Liver (tissue), 9 donors: ENCODE measurements around the gene SGCD. TPM values are rescaled to one million over a fixed set of nuclear protein-coding genes. Genes with fewer than 3 reads are reported as not detected.

ENCODE experiments used
- DNase-seq: peaks from one replicate; pipeline ENCODE4 v3.0.0-alpha.2; 2017; ENCODE audit warnings: low spot score
- H3K27ac ChIP-seq, 2 donors: one replicate each; pipeline ENCODE4 v1.7.0; 2013; ENCODE audit warnings: inconsistent platforms in 2 of 2, low read length in 2 of 2, control low read depth in 1 of 2, low read depth in 1 of 2, mild to moderate bottlenecking in 1 of 2
- H3K27me3 ChIP-seq, 4 donors: one replicate each; pipeline versions ENCODE4 v1.6.1 to v1.7.0; 2013; ENCODE audit warnings: low read length in 3 of 4, inconsistent platforms in 1 of 4, mild to moderate bottlenecking in 1 of 4, moderate library complexity in 1 of 4; ENCODE audit not compliant: control insufficient read depth in 4 of 4, insufficient read depth in 4 of 4
- H3K36me3 ChIP-seq, 4 donors: one replicate each; pipeline versions ENCODE4 v1.6.1 to v1.7.0; 2013; ENCODE audit warnings: low read length in 3 of 4, mild to moderate bottlenecking in 3 of 4, low read depth in 1 of 4, moderate library complexity in 1 of 4; ENCODE audit not compliant: control insufficient read depth in 4 of 4, insufficient read depth in 3 of 4
- H3K4me1 ChIP-seq, 4 donors: one replicate each; pipeline versions ENCODE4 v1.6.1 to v1.7.0; 2013; ENCODE audit warnings: low read length in 3 of 4, mild to moderate bottlenecking in 3 of 4, moderate library complexity in 1 of 4; ENCODE audit not compliant: control insufficient read depth in 4 of 4, insufficient read depth in 4 of 4
- H3K4me3 ChIP-seq, 3 donors: one replicate each; pipeline versions ENCODE4 v1.6.1 to v1.7.0; 2013; ENCODE audit warnings: low read length in 3 of 3, control low read depth in 1 of 3, low read depth in 1 of 3, mild to moderate bottlenecking in 1 of 3
- H3K9ac ChIP-seq, 2 donors: one replicate each; pipeline ENCODE4 v1.7.0; 2013; ENCODE audit warnings: low read length in 2 of 2, mild to moderate bottlenecking in 2 of 2, moderate library complexity in 2 of 2, control low read depth in 1 of 2, low read depth in 1 of 2
- H3K9me3 ChIP-seq, 4 donors: one replicate each; pipeline versions ENCODE4 v1.6.1 to v1.7.0; 2013; ENCODE audit warnings: low read length in 3 of 4; ENCODE audit not compliant: control insufficient read depth in 4 of 4
- CTCF ChIP-seq: fragments of 150-350 bp; IDR thresholded peaks from 2 replicates; pipeline ENCODE4 v1.5.1; 2017; ENCODE audit warnings: improper control_type of control experiment, low read depth, low read length; ENCODE audit not compliant: missing input control
- EGR1 ChIP-seq, 2 donors: IDR thresholded peaks; 2 replicates each; pipeline ENCODE4 v1.6.1; 2016 to 2018; ENCODE audit warnings: antibody characterized with exemption in 2 of 2, low read depth in 2 of 2
- FOXA1 ChIP-seq: IDR thresholded peaks from 2 replicates; pipeline ENCODE4 v1.6.1; 2016; ENCODE audit warnings: antibody characterized with exemption
- FOXA2 ChIP-seq: IDR thresholded peaks from 2 replicates; pipeline ENCODE4 v1.6.1; 2016; ENCODE audit warnings: antibody characterized with exemption
- GABPA ChIP-seq, 2 donors: IDR thresholded peaks in 1 of 2; conservative IDR thresholded peaks in 1 of 2; 2 replicates each; pipeline ENCODE4 v1.6.1; 2016; ENCODE audit warnings: antibody characterized with exemption in 2 of 2, mild to moderate bottlenecking in 1 of 2, moderate library complexity in 1 of 2
- HNF4A ChIP-seq, 2 donors: conservative IDR thresholded peaks; 2 replicates each; pipeline ENCODE4 v1.6.1; 2016; ENCODE audit warnings: antibody characterized with exemption in 2 of 2, mild to moderate bottlenecking in 2 of 2
- HNF4G ChIP-seq: IDR thresholded peaks from 2 replicates; pipeline ENCODE4 v1.6.1; 2016; ENCODE audit warnings: antibody characterized with exemption
- JUND ChIP-seq, 2 donors: IDR thresholded peaks; 2 replicates each; pipeline ENCODE4 v1.6.1; 2016; ENCODE audit warnings: antibody characterized with exemption in 2 of 2
- NR2F2 ChIP-seq: IDR thresholded peaks from 2 replicates; pipeline ENCODE4 v1.6.1; 2016; ENCODE audit warnings: antibody characterized with exemption
- RAD21 ChIP-seq, 2 donors: IDR thresholded peaks; 2 replicates each; pipeline ENCODE4 v1.6.1; 2016; ENCODE audit warnings: antibody characterized with exemption in 2 of 2, mild to moderate bottlenecking in 2 of 2
- RXRA ChIP-seq, 2 donors: IDR thresholded peaks; 2 replicates each; pipeline ENCODE4 v1.6.1; 2017 to 2018; ENCODE audit warnings: antibody characterized with exemption in 2 of 2, mild to moderate bottlenecking in 1 of 2
- SP1 ChIP-seq: IDR thresholded peaks from 2 replicates; pipeline ENCODE4 v1.6.1; 2018; ENCODE audit warnings: antibody characterized with exemption, mild to moderate bottlenecking
- TAF1 ChIP-seq: conservative IDR thresholded peaks from 2 replicates; pipeline ENCODE4 v1.6.1; 2016; ENCODE audit warnings: antibody characterized with exemption, mild to moderate bottlenecking
- YY1 ChIP-seq: IDR thresholded peaks from 2 replicates; pipeline ENCODE4 v1.6.1; 2016; ENCODE audit warnings: antibody characterized with exemption, mild to moderate bottlenecking
- WGBS: extraction: QIAGEN DNeasy Blood & Tissue Kit; methylation state at CpG from one replicate; pipeline ENCODE4 v1.1.7; 2013; 5-methylcytosine and 5-hydroxymethylcytosine counted together
- polyA plus RNA-seq, 2 donors: library from polyadenylated mRNA; stranded (reverse) in 1 of 2; unstranded in 1 of 2; fragments of 200-250 nt in 1 of 2; fragments of >200 nt in 1 of 2; fragmentation: Nextera tagmentation in 1 of 2; extraction: Ambion mirVana in 1 of 2; gene quantifications; one replicate each; pipeline versions ENCODE4 v1.2.1 to v1.2.3, GENCODE V29; 2013 to 2015
- total RNA-seq, 2 donors: library from RNA; depleted of rRNA; stranded (reverse); fragments of >200 nt; gene quantifications; one replicate each; pipeline ENCODE4 v1.2.3, GENCODE V29; 2014
- TF ChIP-seq, protein P1 (sequence below): IDR thresholded peaks from 2 replicates; pipeline ENCODE4 v1.6.1; 2016; ENCODE audit warnings: antibody characterized with exemption
- TF ChIP-seq, protein P2 (sequence below): IDR thresholded peaks from 2 replicates; pipeline ENCODE4 v1.6.1; 2016; ENCODE audit warnings: antibody characterized with exemption, mild to moderate bottlenecking
- TF ChIP-seq, protein P3 (sequence below): IDR thresholded peaks from 2 replicates; pipeline ENCODE4 v1.6.1; 2016; ENCODE audit warnings: antibody characterized with exemption
- TF ChIP-seq, protein P4 (sequence below): IDR thresholded peaks from 2 replicates; pipeline ENCODE4 v1.6.1; 2016; ENCODE audit warnings: antibody characterized with exemption
- donor health status: healthy.
- donor health status: healthy.
- donor health status: healthy.
- donor health status: healthy.
- donor health status: healthy.

SGCD gene
- total and polyA plus RNA-seq, 4 donors = 0.35 to 1.7 (median 1.0) TPM

- TF ChIP-seq CTCF (no peak), FOXA1 (no peak), EGR1 (IDR thresholded peaks at IDR 0.05; ENCODE audit: low read depth in 2 of 2) (no peak), FOXA2 (no peak), NR2F2 (no peak), TAF1 (no peak), JUND (IDR thresholded peaks at IDR 0.05) (no peak), HNF4A (conservative IDR thresholded peaks at IDR 0.05) (no peak), GABPA (IDR thresholded peaks at IDR 0.05 in 1 of 2, conservative IDR thresholded peaks at IDR 0.05 in 1 of 2) (no peak), HNF4G (no peak), SP1 (no peak), YY1 (no peak), RXRA (IDR thresholded peaks at IDR 0.05) (no peak)
- TF ChIP-seq, protein P1, sequence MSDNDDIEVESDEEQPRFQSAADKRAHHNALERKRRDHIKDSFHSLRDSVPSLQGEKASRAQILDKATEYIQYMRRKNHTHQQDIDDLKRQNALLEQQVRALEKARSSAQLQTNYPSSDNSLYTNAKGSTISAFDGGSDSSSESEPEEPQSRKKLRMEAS = no peak
- TF ChIP-seq, protein P2, sequence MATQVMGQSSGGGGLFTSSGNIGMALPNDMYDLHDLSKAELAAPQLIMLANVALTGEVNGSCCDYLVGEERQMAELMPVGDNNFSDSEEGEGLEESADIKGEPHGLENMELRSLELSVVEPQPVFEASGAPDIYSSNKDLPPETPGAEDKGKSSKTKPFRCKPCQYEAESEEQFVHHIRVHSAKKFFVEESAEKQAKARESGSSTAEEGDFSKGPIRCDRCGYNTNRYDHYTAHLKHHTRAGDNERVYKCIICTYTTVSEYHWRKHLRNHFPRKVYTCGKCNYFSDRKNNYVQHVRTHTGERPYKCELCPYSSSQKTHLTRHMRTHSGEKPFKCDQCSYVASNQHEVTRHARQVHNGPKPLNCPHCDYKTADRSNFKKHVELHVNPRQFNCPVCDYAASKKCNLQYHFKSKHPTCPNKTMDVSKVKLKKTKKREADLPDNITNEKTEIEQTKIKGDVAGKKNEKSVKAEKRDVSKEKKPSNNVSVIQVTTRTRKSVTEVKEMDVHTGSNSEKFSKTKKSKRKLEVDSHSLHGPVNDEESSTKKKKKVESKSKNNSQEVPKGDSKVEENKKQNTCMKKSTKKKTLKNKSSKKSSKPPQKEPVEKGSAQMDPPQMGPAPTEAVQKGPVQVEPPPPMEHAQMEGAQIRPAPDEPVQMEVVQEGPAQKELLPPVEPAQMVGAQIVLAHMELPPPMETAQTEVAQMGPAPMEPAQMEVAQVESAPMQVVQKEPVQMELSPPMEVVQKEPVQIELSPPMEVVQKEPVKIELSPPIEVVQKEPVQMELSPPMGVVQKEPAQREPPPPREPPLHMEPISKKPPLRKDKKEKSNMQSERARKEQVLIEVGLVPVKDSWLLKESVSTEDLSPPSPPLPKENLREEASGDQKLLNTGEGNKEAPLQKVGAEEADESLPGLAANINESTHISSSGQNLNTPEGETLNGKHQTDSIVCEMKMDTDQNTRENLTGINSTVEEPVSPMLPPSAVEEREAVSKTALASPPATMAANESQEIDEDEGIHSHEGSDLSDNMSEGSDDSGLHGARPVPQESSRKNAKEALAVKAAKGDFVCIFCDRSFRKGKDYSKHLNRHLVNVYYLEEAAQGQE = no peak
- TF ChIP-seq, protein P3, sequence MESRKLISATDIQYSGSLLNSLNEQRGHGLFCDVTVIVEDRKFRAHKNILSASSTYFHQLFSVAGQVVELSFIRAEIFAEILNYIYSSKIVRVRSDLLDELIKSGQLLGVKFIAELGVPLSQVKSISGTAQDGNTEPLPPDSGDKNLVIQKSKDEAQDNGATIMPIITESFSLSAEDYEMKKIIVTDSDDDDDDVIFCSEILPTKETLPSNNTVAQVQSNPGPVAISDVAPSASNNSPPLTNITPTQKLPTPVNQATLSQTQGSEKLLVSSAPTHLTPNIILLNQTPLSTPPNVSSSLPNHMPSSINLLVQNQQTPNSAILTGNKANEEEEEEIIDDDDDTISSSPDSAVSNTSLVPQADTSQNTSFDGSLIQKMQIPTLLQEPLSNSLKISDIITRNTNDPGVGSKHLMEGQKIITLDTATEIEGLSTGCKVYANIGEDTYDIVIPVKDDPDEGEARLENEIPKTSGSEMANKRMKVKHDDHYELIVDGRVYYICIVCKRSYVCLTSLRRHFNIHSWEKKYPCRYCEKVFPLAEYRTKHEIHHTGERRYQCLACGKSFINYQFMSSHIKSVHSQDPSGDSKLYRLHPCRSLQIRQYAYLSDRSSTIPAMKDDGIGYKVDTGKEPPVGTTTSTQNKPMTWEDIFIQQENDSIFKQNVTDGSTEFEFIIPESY = no peak
- TF ChIP-seq, protein P4, sequence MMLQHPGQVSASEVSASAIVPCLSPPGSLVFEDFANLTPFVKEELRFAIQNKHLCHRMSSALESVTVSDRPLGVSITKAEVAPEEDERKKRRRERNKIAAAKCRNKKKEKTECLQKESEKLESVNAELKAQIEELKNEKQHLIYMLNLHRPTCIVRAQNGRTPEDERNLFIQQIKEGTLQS = no peak
- WGBS = 94% methylated on average over 3 of the region's 3 CpGs
- Histone ChIP-seq H3K4me3 (no peak overlapping the region), H3K4me1 (no peaks in the 10 kb centered on the region), H3K27me3 (no peaks in the 10 kb centered on the region), H3K9ac (no peak overlapping the region), H3K9me3 (no peaks in the 10 kb centered on the region), H3K27ac (no peak overlapping the region), H3K36me3 (no peaks in the 10 kb centered on the region)
- DNase-seq = no peak
These were observed 108.1 kb downstream of the SGCD start for GRCh38 chr5:156435101-156435500.

DNA sequence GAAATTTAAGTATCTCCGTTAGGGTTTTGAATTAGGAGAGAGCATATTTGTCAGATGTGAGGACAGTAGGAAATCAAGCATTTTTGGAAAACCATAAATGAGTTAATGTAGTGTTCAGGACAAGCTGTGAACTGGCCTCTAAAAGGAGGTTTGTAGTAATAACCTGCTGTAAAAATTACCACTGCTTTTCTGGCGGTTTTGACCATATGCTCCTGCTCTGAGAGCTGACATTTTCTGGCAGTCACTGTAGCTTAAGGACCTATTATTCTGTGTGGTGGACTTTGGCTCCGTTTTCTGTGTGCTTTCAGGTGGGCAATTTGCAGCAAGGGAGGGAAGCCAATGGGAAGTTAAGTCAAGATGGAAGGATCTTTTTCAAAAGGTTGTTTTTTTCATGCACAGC is 111.1 kb downstream of the SGCD start:
- Histone ChIP-seq H3K27me3 (no peaks in the 10 kb centered on the region), H3K27ac (no peak overlapping the region), H3K36me3 (no peaks in the 10 kb centered on the region), H3K9me3 (no peaks in the 10 kb centered on the region), H3K4me3 (no peak overlapping the region), H3K4me1 (no peaks in the 10 kb centered on the region), H3K9ac (no peak overlapping the region)
- WGBS = 62% methylated on average over 3 of the region's 3 CpGs
- no peak for DNase-seq
- TF ChIP-seq RXRA (IDR thresholded peaks at IDR 0.05) (no peak), EGR1 (IDR thresholded peaks at IDR 0.05; ENCODE audit: low read depth in 2 of 2) (no peak), YY1 (no peak), HNF4G (no peak), FOXA1 (no peak), HNF4A (conservative IDR thresholded peaks at IDR 0.05) (no peak), CTCF (no peak), TAF1 (no peak), RAD21 (IDR thresholded peaks at IDR 0.05) (no peak), JUND (IDR thresholded peaks at IDR 0.05) (no peak)
- TF ChIP-seq, protein P2 = no peak
